Activated naive CD4-positive, alpha-beta T cell treated with anti-CD3 and anti-CD28 coated beads for 36 hours (primary cell): ENCODE results near the gene EXD1. TPM values are rescaled to one million over a fixed set of nuclear protein-coding genes. Genes with fewer than 3 reads are reported as not detected.

Source experiments
- CTCF ChIA-PET: fragments of 350-600 bp; sonication (Branson Sonifier 250); formaldehyde crosslinking; loops from one replicate; lab custom pipeline; 2021; ENCODE audit warnings: antibody characterized with exemption; lab: Charles Lee
- DNase-seq: peaks from one replicate; pipeline ENCODE4 v3.0.0-alpha.2; 2020
- H3K27ac Mint-ChIP-seq: one replicate; pipeline ENCODE4 v1.8.0; 2021; ENCODE audit warnings: mild to moderate bottlenecking, mixed read lengths
- H3K27me3 Mint-ChIP-seq: one replicate; pipeline ENCODE4 v1.8.0; 2021; ENCODE audit warnings: low read depth, mixed read lengths
- H3K36me3 Mint-ChIP-seq: one replicate; pipeline ENCODE4 v1.8.0; 2021; ENCODE audit warnings: low read depth, mixed read lengths
- H3K4me1 Mint-ChIP-seq: one replicate; pipeline ENCODE4 v1.8.0; 2021; ENCODE audit warnings: low read depth, mixed read lengths
- H3K4me3 Mint-ChIP-seq: one replicate; pipeline ENCODE4 v1.8.0; 2021; ENCODE audit warnings: mild to moderate bottlenecking, moderate library complexity, mixed read lengths
- H3K9me3 Mint-ChIP-seq: one replicate; pipeline ENCODE4 v1.8.0; 2021; ENCODE audit warnings: mixed read lengths
- intact Hi-C: fragments of 100-400 bp; cut with micrococcal nuclease; formaldehyde crosslinking; loops from one replicate; pipeline ENCODE4 v1.15.1; 2023
- total RNA-seq, 2 experiments: library from RNA; stranded (reverse); gene quantifications; one replicate each; pipeline ENCODE4 v1.2.3, GENCODE V29; 2021

The EXD1 gene
- total RNA-seq, 2 experiments from 2014 or later: not detected

DNA sequence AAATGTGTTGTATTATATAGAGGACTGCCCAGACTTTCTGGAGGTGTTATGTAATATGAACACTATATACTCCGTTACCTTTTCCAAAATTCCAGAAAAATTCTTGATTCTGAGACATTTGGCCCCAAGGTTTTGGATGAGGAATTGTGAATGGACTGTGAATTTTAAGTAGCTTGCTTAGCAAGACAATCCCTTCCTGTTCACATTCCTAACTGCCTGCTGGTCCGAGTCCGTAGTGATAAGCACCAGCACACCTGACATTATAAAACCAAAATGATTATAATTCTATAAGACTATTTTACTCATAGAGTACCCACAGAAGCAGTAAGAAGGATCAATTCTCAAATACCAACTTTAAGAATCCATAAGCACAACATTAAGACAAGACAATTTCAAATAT lies 11.2 kb downstream of the EXD1 start:
- no peaks in the 10 kb centered on the region for H3K36me3 Mint-ChIP-seq
- peaks cover 2% of the 10 kb centered on the region for H3K27me3 Mint-ChIP-seq
- no peak for DNase-seq
- H3K9me3 Mint-ChIP-seq: no peaks in the 10 kb centered on the region
- H3K4me3 Mint-ChIP-seq: no peak overlapping the region
- H3K4me1 Mint-ChIP-seq: no peaks in the 10 kb centered on the region
- intact Hi-C loops: no loop called here
- CTCF ChIA-PET: interaction anchor here (0.6 kb wide), 1 partner anchor 8 kb away, joined by 5 read pairs; no protein-coding TSS in a partner anchor
- no peak overlapping the region for H3K27ac Mint-ChIP-seq

DNA sequence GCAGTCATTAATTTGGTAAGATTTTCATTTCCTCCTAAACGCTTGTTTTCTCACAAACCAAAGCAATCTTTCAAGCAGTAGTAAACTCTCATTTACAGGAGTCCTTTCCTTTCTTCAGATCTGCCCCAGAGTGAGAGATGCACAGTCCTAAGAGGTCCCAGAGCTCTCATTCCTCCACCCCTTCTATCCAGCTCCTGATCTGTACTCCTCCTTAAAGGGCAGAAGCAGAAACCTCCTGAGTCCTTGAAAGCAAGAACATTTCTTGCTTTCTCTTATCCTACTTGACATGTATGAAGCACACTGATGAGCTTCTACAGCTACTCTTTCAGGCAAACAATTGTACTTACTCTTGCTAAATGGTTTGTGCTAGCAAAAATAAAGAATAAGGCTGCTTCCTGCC lies 11.7 kb downstream of the EXD1 start:
- Mint-ChIP-seq H3K27ac (no peak overlapping the region), H3K4me1 (no peaks in the 10 kb centered on the region), H3K27me3 (peaks cover 2% of the 10 kb centered on the region), H3K4me3 (no peak overlapping the region), H3K36me3 (no peaks in the 10 kb centered on the region), H3K9me3 (no peaks in the 10 kb centered on the region)
- no peak for DNase-seq
- intact Hi-C loops: no loop called here
- CTCF ChIA-PET: interaction anchor here (0.6 to 0.7 kb wide), 3 partner anchors 19 to 505 kb away, joined by 3 to 4 read pairs (median 3); no protein-coding TSS in a partner anchor

DNA sequence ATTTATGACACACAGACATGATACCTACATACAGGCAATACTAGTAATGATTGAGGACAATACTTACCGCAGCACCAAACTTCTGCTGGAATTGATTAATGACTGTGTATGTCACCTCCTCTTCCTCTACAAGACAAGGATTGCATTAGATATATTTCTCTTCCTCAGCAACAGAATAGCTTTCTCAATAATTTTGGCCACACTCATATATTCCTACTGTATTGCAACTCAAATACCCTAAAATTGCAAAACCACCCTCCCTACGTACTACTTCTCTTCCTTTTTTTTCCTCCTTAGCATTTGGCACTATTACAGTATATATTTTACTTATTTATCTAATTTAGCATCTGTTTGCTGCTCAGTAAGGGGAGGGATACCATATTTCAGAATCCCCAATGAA lies 14.8 kb downstream of the EXD1 start:
- no peak overlapping the region for H3K4me3 Mint-ChIP-seq
- CTCF ChIA-PET: no interaction called here
- peaks cover 2% of the 10 kb centered on the region for H3K27me3 Mint-ChIP-seq
- no peaks in the 10 kb centered on the region for H3K4me1 Mint-ChIP-seq
- no peaks in the 10 kb centered on the region for H3K36me3 Mint-ChIP-seq
- DNase-seq: no peak
- H3K9me3 Mint-ChIP-seq: no peaks in the 10 kb centered on the region
- intact Hi-C loops: no loop called here
- no peak overlapping the region for H3K27ac Mint-ChIP-seq

DNA sequence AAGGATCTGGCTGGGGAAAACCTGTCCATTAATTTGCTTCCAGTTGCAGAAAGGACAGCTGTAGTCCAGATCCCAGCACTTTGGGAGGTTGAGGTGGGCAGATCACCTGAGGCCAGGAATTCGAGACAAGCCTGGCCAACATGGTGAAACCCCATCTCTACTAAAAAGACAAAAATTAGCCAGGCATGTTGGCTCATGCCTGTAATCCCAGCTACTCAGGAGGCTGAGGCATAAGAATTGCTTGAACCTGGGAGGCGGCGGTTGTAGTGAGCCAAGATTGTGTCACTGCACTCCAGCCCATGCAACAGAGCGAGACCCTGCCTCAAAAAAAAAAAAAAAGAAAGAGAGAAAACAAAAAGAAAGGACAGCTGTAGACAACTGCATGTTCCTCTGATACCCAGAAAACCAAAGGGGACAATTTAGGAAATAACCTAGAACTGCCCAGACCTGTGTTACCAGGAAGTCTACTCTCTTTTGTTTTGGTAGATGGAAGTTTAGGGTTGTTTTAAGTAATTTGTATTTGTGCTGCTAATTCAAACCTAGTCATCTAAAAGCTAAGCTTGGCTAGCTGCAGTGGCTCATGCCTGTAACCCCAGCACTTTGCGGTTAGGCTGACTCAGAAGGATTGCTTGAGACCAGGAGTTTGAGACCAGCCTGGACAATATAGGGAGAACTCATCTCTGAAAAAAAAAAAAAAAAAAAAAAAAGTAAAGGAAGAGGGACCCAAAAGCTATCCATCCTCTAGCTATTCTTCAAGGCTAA lies 22.7 kb downstream of the EXD1 start:
- no peak overlapping the region for H3K4me3 Mint-ChIP-seq
- no peak for DNase-seq
- H3K36me3 Mint-ChIP-seq: no peaks in the 10 kb centered on the region
- H3K4me1 Mint-ChIP-seq: no peaks in the 10 kb centered on the region
- H3K27me3 Mint-ChIP-seq: peaks cover 2% of the 10 kb centered on the region
- CTCF ChIA-PET: interaction anchor here (1.3 kb wide), 1 partner anchor 266 kb away, joined by 3 read pairs; no protein-coding TSS in a partner anchor
- H3K9me3 Mint-ChIP-seq: no peaks in the 10 kb centered on the region
- intact Hi-C loops: no loop called here
- no peak overlapping the region for H3K27ac Mint-ChIP-seq

DNA sequence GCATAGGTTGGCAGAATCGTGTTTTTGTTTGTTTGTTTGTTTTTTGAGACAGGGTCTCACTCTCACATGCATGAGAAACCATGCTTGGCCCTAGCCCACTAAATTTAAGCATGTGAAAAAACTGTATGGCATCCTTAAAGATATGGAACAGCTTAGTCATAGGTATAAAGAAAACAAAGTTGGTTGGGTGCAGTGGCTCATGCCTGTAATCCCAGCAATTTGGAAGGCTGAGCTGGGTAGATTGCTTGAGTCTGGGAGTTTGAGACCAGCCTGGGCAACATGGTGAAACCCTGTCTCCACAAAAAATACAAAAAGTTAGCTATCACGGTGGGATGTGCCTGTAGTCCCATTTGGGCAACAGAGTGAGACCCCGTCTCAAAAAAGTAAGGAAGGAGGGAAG lies 25.2 kb downstream of the EXD1 start:
- CTCF ChIA-PET: no interaction called here
- intact Hi-C loops: no loop called here
- DNase-seq: no peak

DNA sequence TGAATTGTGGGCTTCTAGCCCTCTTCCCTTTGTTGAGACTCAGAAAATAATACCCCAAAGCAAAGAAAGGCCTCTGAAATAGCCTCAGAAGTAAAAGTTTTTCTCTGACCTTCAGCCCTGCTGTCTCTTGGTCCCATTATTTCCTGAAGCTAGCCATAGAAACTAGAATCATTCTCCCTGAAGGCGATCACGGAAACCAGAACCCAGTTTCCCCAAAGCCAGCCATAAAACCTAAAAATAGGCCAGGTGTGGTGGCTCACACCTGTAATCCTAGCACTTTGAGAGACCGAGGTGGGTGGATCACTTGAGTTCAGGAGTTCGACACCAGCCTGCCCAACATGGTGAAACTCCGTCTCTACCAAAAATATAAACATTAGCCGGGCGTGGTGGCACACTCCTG lies 27.2 kb downstream of the EXD1 start:
- H3K27me3 Mint-ChIP-seq: peaks cover 2% of the 10 kb centered on the region
- H3K4me1 Mint-ChIP-seq: no peaks in the 10 kb centered on the region
- no peak overlapping the region for H3K4me3 Mint-ChIP-seq
- no peaks in the 10 kb centered on the region for H3K36me3 Mint-ChIP-seq
- CTCF ChIA-PET: no interaction called here
- no peak overlapping the region for H3K27ac Mint-ChIP-seq
- no peak for DNase-seq
- intact Hi-C loops: no loop called here
- no peaks in the 10 kb centered on the region for H3K9me3 Mint-ChIP-seq

More for the DNA sequence above, 25.2 kb downstream of the EXD1 start:
- H3K27ac Mint-ChIP-seq: no peak overlapping the region
- H3K4me3 Mint-ChIP-seq: no peak overlapping the region
- no peaks in the 10 kb centered on the region for H3K9me3 Mint-ChIP-seq
- H3K4me1 Mint-ChIP-seq: no peaks in the 10 kb centered on the region
- peaks cover 2% of the 10 kb centered on the region for H3K27me3 Mint-ChIP-seq
- H3K36me3 Mint-ChIP-seq: no peaks in the 10 kb centered on the region

DNA sequence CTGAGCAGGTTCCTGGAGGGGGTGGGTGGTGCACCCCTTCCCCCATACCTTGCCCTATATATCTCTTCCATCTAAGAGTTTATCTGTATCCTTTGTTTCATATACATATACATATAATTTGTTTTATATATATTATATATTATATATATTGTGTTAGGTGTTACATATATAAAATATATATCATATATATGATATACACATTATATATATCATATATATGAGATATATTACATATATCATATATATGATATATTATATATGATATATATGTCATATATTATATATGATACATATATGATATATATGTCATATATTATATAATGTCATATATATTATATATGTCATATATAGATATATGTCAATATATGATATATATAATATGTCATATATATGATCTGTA lies 31.1 kb downstream of the EXD1 start:
- H3K36me3 Mint-ChIP-seq: no peaks in the 10 kb centered on the region
- H3K4me3 Mint-ChIP-seq: no peak overlapping the region
- CTCF ChIA-PET: no interaction called here
- H3K27me3 Mint-ChIP-seq: no peaks in the 10 kb centered on the region
- H3K4me1 Mint-ChIP-seq: no peaks in the 10 kb centered on the region
- H3K27ac Mint-ChIP-seq: no peak overlapping the region
- DNase-seq: no peak
- H3K9me3 Mint-ChIP-seq: no peaks in the 10 kb centered on the region
- intact Hi-C loops: no loop called here

DNA sequence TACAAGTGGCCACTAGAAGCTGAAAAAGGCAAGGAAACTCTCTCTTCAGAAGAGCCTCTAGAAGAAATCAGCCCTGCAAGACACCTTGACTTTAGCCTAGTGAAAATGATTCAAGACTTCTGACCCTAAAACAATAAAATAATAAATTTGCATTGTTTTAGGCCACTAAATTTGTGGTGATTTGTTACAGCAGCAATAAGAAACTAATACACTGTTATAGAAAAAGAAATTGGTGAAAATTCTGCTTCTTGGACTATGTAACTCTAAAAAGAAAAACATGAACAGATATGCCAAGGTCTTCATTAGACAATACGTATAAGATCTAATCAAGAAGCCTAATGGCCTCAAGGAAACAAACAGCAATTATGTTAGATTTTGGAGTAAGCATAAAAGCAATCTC lies 36.1 kb downstream of the EXD1 start:
- no peaks in the 10 kb centered on the region for H3K36me3 Mint-ChIP-seq
- H3K4me3 Mint-ChIP-seq: no peak overlapping the region
- CTCF ChIA-PET: no interaction called here
- H3K27ac Mint-ChIP-seq: no peak overlapping the region
- no peaks in the 10 kb centered on the region for H3K27me3 Mint-ChIP-seq
- intact Hi-C loops: no loop called here
- no peak for DNase-seq
- H3K9me3 Mint-ChIP-seq: no peaks in the 10 kb centered on the region
- no peaks in the 10 kb centered on the region for H3K4me1 Mint-ChIP-seq

DNA sequence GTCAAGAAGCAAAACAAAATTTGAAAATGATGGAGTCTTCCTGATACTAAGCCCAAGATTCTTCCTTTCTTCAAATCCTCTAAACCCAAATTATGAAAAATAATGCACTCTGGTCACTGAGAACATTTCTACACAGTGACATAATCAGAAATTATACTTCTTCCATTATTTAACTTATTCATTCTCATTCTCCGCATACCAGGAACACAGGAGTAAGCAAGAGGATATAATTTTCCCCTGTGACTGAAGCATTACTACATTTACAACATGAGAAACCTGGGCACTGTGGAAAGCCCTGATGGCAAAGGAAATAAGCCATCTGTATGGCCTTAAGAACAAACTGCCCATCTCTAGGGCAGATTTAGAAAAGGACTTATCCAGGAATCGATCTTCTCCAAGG lies 47.0 kb downstream of the EXD1 start:
- CTCF ChIA-PET: interaction anchor here (0.6 to 3.9 kb wide), 13 partner anchors 8 to 326 kb away, joined by 3 to 79 read pairs (median 4); partner anchors contain the start of genes CHP1 and EXD1
- Mint-ChIP-seq H3K27me3 (no peaks in the 10 kb centered on the region), H3K4me1 (no peaks in the 10 kb centered on the region), H3K36me3 (no peaks in the 10 kb centered on the region), H3K4me3 (no peak overlapping the region), H3K9me3 (no peaks in the 10 kb centered on the region), H3K27ac (no peak overlapping the region)
- intact Hi-C loops: loop anchor here (10.0 kb wide), 1 partner anchor 249 kb away; no protein-coding TSS in a partner anchor
- no peak for DNase-seq

DNA sequence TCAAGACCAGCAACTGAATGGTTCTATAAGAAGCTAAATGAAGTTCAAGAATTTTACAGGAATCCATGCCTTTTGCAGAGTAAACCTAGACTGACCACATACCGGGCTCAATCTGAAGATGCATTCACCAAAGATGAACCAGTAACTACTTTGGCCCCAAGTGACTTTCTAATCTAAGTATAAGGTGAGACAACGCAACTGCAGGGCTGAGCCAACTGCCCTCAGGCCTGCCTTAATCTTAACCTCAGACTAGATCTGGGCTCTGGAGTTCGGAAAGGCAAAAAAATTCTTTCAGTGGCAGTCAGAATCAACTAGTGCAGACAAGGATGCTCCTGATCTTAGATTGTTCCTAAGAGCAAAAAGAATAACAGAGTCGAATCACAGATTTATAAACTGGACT lies 48.3 kb downstream of the EXD1 start:
- H3K27ac Mint-ChIP-seq: no peak overlapping the region
- no peaks in the 10 kb centered on the region for H3K4me1 Mint-ChIP-seq
- intact Hi-C loops: loop anchor here (10.0 kb wide), 1 partner anchor 247 kb away; no protein-coding TSS in a partner anchor
- no peaks in the 10 kb centered on the region for H3K27me3 Mint-ChIP-seq
- H3K36me3 Mint-ChIP-seq: no peaks in the 10 kb centered on the region
- CTCF ChIA-PET: interaction anchor here (0.7 to 1.2 kb wide), 2 partner anchors 79 to 276 kb away, joined by 4 to 5 read pairs; no protein-coding TSS in a partner anchor
- H3K9me3 Mint-ChIP-seq: no peaks in the 10 kb centered on the region
- H3K4me3 Mint-ChIP-seq: no peak overlapping the region
- DNase-seq: no peak

DNA sequence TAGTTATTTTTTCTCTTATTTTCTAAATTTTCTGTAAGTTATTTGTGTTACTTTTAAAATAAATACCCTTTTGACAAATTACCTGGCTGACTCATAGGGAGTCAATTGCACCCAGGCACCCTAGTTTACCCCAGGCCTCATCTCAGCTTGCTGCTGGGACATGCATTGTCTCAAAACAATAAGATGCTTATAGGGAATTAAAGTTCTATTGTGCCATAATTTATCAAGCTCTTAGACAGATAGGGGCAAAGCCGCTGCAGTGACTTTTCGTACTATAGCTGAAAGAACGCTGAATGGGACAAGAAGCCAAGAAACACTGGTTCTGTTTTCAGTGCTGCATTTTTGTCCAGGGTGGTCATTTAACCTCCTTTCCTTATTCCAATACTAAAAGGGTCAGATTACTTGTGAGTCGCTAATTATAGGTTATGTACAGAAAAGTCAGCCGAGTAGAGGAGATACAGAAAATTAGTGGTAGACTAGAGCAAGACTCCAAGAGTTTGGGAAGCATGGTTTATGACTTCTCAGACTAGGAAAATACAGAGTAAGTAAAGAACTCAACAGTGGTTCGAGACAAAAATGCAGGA lies 50.3 kb downstream of the EXD1 start:
- CTCF ChIA-PET: no interaction called here
- H3K4me3 Mint-ChIP-seq: no peak overlapping the region
- no peaks in the 10 kb centered on the region for H3K9me3 Mint-ChIP-seq

DNA sequence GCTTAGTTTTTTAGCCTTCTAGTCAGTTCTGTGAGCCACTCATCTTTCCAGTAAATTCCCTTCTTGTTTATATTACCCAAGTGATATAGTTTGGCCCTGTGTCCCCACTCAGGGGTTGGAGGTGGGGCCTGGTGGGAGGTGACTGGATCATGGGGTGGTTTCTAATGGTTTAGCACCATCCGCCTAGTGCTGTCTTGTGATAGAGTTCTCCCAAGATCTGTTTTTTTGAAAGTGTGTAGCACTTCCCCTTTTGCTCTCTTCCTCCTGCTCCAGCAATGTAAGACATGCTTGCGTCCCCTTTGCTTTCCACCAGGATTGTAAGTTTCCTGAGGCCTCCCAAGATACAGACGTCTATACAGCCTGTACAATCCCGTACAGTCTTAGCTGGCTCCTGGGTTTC lies 60.8 kb downstream of the EXD1 start:
- H3K27me3 Mint-ChIP-seq: no peaks in the 10 kb centered on the region
- CTCF ChIA-PET: interaction anchor here (0.6 kb wide), 1 partner anchor 89 kb away, joined by 4 read pairs; no protein-coding TSS in a partner anchor
- no peaks in the 10 kb centered on the region for H3K9me3 Mint-ChIP-seq
- H3K4me3 Mint-ChIP-seq: no peak overlapping the region
- no peaks in the 10 kb centered on the region for H3K4me1 Mint-ChIP-seq
- no peaks in the 10 kb centered on the region for H3K36me3 Mint-ChIP-seq
- no peak overlapping the region for H3K27ac Mint-ChIP-seq
- intact Hi-C loops: no loop called here
- DNase-seq: no peak

More for the DNA sequence above, 50.3 kb downstream of the EXD1 start:
- no peaks in the 10 kb centered on the region for H3K27me3 Mint-ChIP-seq
- no peak for DNase-seq
- H3K27ac Mint-ChIP-seq: no peak overlapping the region
- no peaks in the 10 kb centered on the region for H3K4me1 Mint-ChIP-seq
- H3K36me3 Mint-ChIP-seq: no peaks in the 10 kb centered on the region
- intact Hi-C loops: loop anchor here (10.0 kb wide), 1 partner anchor 245 kb away; no protein-coding TSS in a partner anchor
